NCI-H226 (cell line): ENCODE data around the gene DNAH8.

Source experiments
- DNase-seq: peaks from one replicate; pipeline ENCODE4 v3.0.0-alpha.2; 2015

DNAH8 gene, protein sequence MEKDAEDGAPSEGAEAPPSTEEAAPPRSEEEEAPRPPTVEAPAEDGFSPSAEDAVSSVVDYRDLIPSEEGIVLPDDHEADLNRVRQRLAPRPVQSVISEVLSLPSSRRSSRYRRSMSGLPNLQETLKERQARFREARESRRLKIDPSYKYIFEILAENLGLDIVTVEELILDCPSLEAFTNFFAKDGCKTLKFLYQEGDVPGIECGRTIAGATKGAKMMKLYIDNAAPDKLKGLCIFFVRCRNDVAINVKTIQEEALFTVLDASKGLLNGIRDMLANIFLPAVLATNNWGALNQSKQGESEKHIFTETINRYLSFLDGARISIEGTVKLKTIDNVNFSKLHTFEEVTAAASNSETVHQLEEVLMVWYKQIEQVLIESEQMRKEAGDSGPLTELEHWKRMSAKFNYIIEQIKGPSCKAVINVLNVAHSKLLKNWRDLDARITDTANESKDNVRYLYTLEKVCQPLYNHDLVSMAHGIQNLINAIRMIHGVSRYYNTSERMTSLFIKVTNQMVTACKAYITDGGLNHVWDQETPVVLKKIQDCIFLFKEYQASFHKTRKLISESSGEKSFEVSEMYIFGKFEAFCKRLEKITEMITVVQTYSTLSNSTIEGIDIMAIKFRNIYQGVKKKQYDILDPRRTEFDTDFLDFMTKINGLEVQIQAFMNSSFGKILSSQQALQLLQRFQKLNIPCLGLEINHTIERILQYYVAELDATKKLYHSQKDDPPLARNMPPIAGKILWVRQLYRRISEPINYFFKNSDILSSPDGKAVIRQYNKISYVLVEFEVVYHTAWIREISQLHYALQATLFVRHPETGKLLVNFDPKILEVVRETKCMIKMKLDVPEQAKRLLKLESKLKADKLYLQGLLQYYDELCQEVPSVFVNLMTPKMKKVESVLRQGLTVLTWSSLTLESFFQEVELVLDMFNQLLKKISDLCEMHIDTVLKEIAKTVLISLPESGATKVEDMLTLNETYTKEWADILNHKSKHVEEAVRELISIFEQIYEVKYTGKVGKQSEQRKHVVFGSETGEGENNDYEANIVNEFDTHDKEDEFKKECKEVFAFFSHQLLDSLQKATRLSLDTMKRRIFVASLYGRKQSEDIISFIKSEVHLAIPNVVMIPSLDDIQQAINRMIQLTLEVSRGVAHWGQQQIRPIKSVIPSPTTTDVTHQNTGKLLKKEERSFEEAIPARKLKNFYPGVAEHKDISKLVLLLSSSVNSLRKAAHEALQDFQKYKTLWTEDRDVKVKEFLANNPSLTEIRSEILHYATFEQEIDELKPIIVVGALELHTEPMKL (N-terminal part only)

DNA sequence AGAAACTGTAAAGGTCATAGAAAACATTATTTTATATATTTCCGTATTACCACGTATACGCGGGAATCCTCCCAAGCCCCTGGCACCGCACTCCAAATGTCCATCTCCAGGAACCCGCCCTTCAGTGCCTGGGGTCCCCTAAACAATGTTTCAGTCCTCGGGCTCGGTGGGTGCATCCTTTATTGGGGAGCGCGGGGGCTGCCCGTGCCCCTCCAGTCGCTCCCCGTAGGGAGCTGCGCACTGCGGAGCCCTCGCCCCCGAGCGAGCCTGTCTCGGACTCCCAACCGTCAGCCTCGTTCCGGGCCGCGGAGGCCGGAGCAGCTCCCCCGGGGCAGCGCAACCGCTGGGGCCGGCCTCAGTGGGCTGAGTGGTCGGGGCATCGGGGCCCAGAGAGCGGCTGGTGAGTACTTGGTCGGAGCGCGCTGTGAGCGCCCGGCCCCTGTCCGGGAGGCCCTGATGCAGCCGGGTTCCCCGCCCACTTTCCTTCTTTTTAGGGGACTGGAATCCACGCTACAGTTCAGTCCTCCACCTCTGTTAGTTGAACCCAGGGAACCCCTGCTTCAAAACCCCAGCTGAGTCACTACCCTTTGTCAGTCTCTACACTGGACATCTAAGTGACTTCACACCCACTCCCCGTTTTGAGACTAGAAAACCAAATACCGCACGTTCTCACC is at the start of gene DNAH8:
Gene DNAH8, plus strand, starts transcription at position 296 of the 674 bp plus-strand sequence. CDS start 7,499 bp downstream, outside the sequence.
- no peak for DNase-seq

- DNase-seq = peak; percentile 25
Measured at GRCh38 chr6:38671885-38672467, 43.1 kb upstream of the DNAH8 start.

- DNase-seq = no peak
Measured at GRCh38 chr6:38673397-38674165, 41.5 kb upstream of the DNAH8 start.

DNA sequence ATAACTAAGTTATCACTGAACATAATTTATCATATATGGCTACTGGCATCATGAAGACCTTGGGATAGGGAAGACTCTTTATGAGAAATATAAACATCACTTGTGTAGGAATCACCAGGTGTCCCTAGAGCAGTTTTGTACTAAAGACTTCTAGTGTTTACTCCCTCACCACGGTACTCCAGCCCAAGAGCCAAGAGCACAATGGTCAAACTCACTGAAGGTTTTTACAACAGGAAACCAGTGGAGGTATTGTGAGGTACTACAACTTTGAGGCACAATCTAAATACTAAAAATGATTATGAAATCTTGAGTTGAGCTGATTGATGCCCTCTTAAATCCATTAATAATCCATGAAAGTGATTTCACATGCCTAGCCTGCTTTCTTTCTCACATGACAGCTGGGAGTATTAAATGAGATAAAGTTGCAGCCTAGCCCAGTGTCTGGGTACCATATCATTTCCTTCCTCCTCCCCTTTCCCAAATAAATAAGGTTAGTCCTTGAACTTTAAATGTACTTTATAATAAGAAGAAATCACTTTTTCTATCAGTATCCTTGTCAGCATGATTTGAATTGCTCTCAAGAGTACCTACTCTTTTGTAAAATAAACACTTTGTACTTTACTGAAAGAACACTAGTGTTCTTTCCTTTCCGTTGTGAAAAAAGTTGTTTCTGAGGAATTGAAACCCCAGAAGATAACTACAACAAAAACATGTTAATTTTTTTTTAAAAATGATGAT is 38.7 kb upstream of the DNAH8 start:
- no peak for DNase-seq

- no peak for DNase-seq
Measured at GRCh38 chr6:38676974-38677544, 38.1 kb upstream of the DNAH8 start.

- no peak for DNase-seq
Measured at GRCh38 chr6:38678178-38678760, 36.8 kb upstream of the DNAH8 start.

- no peak for DNase-seq
Measured at GRCh38 chr6:38679668-38680067, 35.4 kb upstream of the DNAH8 start.

DNA sequence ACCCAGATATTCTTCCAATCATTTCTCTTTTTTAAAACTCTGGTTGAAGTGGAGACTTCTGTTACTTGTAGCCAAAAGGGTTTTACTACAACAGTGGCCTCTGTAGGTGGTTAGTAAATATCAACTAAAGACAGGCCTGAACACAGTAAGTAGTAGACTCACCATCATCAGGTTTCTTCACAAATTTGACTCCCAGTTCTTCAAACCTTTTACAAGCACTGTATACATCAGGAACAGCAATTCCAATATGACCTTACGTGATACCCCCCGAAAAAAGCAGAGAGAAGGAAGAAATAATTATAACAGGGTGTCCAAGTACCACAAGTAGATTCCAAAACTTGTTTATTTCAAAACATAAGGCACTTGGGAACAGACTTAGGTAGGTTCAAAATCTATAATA is 33.3 kb upstream of the DNAH8 start:
- no peak for DNase-seq

DNA sequence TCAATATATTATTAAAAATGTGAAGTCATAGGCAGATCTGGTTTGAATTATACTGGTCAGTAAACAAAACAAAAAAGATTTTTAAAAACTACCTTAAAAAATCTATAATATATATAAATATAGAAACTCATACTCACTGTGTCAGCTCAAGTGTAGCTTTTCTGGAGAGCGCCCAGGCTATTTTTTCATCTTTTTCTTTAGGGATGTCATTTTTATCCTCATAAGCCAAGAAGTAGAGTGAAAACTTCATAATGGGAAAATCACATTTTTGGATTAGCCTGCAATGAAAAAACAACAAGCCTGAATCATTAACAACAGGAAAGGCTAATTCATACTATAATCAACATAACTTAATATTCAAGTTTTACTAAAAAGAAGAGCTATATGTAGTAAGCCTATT is 30.9 kb upstream of the DNAH8 start:
- DNase-seq = no peak

DNA sequence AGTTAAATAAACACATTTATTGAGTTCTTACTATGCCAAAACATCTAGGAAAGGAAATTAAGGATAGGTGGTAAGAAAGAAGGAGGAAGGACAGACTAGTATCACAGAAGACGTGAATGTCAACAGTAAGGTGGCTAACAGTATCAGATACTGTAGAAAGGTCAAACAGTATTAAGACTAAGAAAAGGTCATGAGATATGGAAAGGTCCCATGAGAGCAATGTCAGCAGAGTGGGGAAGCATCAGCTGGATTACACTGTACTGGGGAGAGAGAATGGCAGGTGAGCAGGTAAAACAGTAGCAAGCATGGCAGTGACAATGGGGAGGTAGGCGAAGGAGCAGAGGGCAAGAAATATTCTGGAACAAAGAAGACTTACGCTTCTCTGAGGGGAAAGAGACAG is 30.2 kb upstream of the DNAH8 start:
- DNase-seq = no peak

DNA sequence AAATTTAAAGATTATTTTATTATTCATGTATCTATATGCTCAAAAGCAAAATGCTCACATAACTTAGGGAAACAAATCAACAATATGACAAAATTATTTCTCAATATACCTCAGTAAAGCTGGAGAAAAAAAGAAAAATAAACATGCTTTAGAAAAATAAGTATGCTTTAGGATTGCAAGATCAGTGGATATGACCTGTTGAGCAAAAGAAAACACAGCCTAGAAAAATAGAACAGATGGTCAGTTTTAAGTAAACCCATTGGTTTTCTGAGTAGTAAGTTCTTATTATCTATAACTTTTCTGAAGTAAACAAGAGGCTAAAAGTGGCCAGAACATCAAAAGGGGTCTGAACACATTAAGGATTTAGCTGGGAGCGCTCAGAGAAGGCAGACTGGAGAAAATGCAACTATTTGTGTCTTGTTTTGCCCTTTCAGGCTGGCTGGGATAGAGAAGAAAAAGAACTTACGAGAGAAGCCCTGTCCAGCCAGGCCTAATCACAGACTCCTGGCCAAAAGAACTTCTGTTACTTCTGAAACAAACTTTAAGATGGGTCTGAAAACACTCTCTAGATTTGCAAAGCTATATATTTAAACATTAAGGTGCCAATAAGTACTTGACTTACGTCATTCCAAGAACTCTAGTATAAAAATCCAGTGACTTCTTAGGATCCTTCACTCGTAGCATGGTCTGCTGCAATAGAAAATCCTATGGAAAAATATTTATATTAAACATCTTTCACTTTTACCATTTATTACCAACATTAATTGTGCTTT is 28.7 kb upstream of the DNAH8 start:
- DNase-seq = no peak

DNA sequence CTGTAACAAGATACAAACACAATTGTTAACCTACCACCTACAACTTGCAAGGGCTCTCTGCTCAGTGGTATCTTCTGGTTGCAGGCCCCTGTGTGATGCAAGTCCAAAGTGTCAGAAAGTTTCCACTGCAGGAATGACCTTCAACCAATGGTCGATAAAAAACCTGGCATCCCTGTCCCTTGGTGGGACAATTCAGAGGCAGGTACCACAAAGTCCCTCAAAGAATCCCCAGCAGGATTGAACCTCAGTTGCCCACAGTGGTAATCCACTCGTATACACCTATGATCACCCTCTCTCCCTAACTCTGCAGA is 28.1 kb upstream of the DNAH8 start:
- DNase-seq = no peak

- no peak for DNase-seq
Measured at GRCh38 chr6:38687549-38687948, 27.6 kb upstream of the DNAH8 start.

GRCh38 chr6:38688579-38689087 is 26.5 kb upstream of the DNAH8 start:
- no peak for DNase-seq

DNA sequence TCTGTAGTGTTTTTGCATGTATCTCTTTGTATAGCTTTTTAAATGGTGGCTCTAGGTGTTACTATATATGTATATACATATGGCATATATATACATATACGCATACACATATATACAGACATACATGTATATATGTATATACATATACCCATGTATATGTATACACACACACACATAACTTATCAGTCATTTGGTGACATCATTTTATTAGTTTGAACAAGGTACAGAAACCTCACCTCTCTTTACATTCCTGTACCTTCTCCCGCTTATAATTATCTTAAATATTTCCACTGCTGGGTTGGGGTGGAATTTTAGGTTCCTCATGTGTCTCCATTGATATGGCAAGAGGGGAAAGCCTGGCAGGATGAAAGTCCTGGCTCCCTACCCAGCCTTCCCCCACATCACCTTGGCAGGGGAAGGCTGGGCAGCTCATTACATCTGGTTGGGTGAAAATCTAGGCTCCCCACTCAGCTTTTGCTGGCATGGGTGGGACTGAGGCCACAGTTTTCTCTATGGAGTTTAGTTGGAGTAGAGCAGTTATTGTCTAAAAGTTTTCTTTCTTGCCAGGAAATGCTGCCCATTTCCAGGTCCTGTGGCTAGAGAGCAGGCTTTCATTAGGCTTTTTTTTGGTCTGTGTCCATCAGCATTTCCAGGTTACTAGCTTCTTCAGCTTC is 19.7 kb upstream of the DNAH8 start:
- DNase-seq = no peak

- no peak for DNase-seq
Measured at GRCh38 chr6:38695933-38696332, 19.2 kb upstream of the DNAH8 start.

DNA sequence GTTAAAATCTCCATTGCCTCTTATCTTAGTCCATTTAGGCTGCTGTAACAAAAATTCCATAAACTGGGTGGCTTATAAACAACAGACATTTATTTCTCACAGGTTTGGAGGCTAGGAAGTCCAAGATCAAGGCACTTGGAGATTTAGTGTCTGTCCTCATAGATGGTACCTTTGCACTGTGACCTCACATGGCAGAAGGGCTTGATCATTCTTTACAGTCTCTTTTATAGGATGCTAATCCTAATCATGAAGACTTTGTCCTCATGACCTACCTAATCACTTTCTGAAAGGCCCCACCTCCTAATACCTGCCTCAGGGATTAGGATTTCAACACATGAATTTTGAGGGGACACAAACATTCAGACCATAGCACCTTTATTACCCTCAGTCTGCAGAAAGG is 18.8 kb upstream of the DNAH8 start:
- no peak for DNase-seq

GRCh38 chr6:38697846-38698245 is 17.3 kb upstream of the DNAH8 start:
- DNase-seq = no peak
